Chondrocyte (in vitro differentiated cells): ENCODE measurements around the gene CYB5RL. TPM values are rescaled to one million over a fixed set of nuclear protein-coding genes. Genes with fewer than 3 reads are reported as not detected.

Experiments
- DNase-seq: peaks from one replicate; pipeline ENCODE4 v3.0.0; 2021; ENCODE audit warnings: mixed read lengths, low spot score
- H3K27ac Mint-ChIP-seq: one replicate; pipeline ENCODE4 v1.8.0; 2021; ENCODE audit warnings: mild to moderate bottlenecking, moderate library complexity, mixed read lengths; ENCODE audit not compliant: unreplicated experiment
- H3K27me3 Mint-ChIP-seq: 2 replicates; pipeline ENCODE4 v1.8.0; 2021; ENCODE audit warnings: low read depth, mixed read lengths
- H3K36me3 Mint-ChIP-seq: 2 replicates; pipeline ENCODE4 v1.8.0; 2021; ENCODE audit warnings: low read depth, mixed read lengths
- H3K4me1 Mint-ChIP-seq: 2 replicates; pipeline ENCODE4 v1.8.0; 2021; ENCODE audit warnings: low read depth, mild to moderate bottlenecking, mixed read lengths
- H3K4me3 Mint-ChIP-seq: one replicate; pipeline ENCODE4 v1.8.0; 2021; ENCODE audit warnings: mild to moderate bottlenecking, moderate library complexity, mixed read lengths; ENCODE audit not compliant: unreplicated experiment
- H3K9me3 Mint-ChIP-seq: 2 replicates; pipeline ENCODE4 v1.8.0; 2021; ENCODE audit warnings: low read depth, mixed read lengths
- total RNA-seq: library from RNA; stranded (reverse); gene quantifications from 3 replicates; pipeline ENCODE4 v1.2.1, GENCODE V29; 2021
- TF ChIP-seq, protein P1 (sequence below): fragments of 200-600 bp; sonication (generic); IDR thresholded peaks from 2 replicates; pipeline ENCODE4 v1.5.0; 2021; ENCODE audit warnings: antibody characterized with exemption, mild to moderate bottlenecking, moderate library complexity

The CYB5RL gene
- total RNA-seq, 1 donor from 2014 or later: 7.8 TPM

- TF ChIP-seq, protein P1, sequence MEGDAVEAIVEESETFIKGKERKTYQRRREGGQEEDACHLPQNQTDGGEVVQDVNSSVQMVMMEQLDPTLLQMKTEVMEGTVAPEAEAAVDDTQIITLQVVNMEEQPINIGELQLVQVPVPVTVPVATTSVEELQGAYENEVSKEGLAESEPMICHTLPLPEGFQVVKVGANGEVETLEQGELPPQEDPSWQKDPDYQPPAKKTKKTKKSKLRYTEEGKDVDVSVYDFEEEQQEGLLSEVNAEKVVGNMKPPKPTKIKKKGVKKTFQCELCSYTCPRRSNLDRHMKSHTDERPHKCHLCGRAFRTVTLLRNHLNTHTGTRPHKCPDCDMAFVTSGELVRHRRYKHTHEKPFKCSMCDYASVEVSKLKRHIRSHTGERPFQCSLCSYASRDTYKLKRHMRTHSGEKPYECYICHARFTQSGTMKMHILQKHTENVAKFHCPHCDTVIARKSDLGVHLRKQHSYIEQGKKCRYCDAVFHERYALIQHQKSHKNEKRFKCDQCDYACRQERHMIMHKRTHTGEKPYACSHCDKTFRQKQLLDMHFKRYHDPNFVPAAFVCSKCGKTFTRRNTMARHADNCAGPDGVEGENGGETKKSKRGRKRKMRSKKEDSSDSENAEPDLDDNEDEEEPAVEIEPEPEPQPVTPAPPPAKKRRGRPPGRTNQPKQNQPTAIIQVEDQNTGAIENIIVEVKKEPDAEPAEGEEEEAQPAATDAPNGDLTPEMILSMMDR: no peak
- no peak overlapping the region for H3K4me3 Mint-ChIP-seq
- peak; percentile 42 for DNase-seq
- peaks cover 3% of the 10 kb centered on the region for H3K36me3 Mint-ChIP-seq
- H3K27me3 Mint-ChIP-seq: no peaks in the 10 kb centered on the region
- peaks cover 38% of the 10 kb centered on the region for H3K4me1 Mint-ChIP-seq
- no peak overlapping the region for H3K27ac Mint-ChIP-seq
- H3K9me3 Mint-ChIP-seq: no peaks in the 10 kb centered on the region
Observed at GRCh38 chr1:54230507-54231339, 30.9 kb upstream of the CYB5RL start.

- peak; percentile 40 for DNase-seq
- TF ChIP-seq, protein P1: no peak
- H3K9me3 Mint-ChIP-seq: no peaks in the 10 kb centered on the region
- H3K27me3 Mint-ChIP-seq: no peaks in the 10 kb centered on the region
- peak overlapping the region; percentile 30 for H3K27ac Mint-ChIP-seq
- no peak overlapping the region for H3K4me3 Mint-ChIP-seq
- H3K4me1 Mint-ChIP-seq: peaks cover 42% of the 10 kb centered on the region
- H3K36me3 Mint-ChIP-seq: peaks cover 3% of the 10 kb centered on the region
Observed at GRCh38 chr1:54229281-54229891, 29.6 kb upstream of the CYB5RL start.

GRCh38 chr1:54228638-54229079 lies 28.8 kb upstream of the CYB5RL start:
- Mint-ChIP-seq H3K36me3 (peaks cover 3% of the 10 kb centered on the region), H3K9me3 (no peaks in the 10 kb centered on the region), H3K4me3 (no peak overlapping the region), H3K4me1 (peaks cover 42% of the 10 kb centered on the region), H3K27ac (no peak overlapping the region), H3K27me3 (no peaks in the 10 kb centered on the region)
- DNase-seq: no peak
- TF ChIP-seq, protein P1: no peak

DNA sequence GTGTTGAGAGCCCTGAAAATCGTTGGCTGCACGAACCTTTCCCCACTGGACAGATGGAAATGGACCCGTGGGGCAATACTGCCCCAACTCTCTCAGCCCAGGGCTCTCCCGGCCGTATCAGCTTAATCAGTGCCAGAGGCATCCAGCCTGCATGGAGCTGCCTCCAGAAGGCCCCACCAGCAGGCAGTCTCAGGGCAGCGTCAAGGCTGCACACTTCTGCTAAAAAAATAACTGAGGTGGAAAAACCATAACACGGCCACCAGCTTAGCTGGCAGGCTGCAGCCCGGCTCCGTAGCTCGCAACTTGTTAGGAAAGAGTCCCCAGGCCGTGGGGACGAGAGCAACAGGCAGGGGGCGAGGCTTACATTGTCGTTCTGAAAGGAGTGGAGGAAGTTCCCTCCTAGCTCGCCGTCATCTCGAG lies 28.1 kb upstream of the CYB5RL start:
- peak overlapping the region; percentile 86 for H3K27ac Mint-ChIP-seq
- no peaks in the 10 kb centered on the region for H3K9me3 Mint-ChIP-seq
- peaks cover 3% of the 10 kb centered on the region for H3K36me3 Mint-ChIP-seq
- H3K4me3 Mint-ChIP-seq: no peak overlapping the region
- peaks cover 42% of the 10 kb centered on the region for H3K4me1 Mint-ChIP-seq
- no peak for DNase-seq
- H3K27me3 Mint-ChIP-seq: no peaks in the 10 kb centered on the region
- TF ChIP-seq, protein P1: peak; percentile 54

DNA sequence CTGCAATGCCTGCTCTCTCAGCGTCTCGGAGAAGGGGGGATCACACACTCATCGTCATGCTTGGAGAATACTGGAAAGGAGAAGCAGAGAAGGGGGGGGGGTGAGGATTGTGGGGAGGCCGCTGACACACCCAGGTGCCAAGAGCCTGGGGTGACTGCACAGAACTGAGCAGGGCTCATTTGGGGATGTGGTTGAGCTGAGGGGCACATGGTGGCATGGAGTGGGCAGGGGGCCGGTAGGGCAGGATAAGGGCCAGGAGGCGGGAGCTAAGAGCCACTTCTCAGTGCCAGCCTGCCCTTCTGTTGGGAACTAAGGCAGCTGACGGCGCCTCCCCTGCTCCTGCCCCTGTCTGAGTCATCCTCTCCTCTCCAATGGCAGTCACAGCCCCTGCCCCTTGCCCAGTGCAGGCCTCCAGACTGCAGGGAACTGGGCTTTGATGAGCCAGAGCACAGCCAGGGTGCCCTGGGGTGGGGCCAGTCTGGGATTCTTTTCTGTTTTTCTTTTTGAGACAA lies 27.3 kb upstream of the CYB5RL start:
- Mint-ChIP-seq H3K9me3 (no peaks in the 10 kb centered on the region), H3K4me1 (peaks cover 42% of the 10 kb centered on the region), H3K27me3 (no peaks in the 10 kb centered on the region), H3K4me3 (no peak overlapping the region), H3K36me3 (peaks cover 3% of the 10 kb centered on the region), H3K27ac (peak overlapping the region; percentile 86)
- TF ChIP-seq, protein P1: no peak
- DNase-seq: no peak
